ENCODE measurements around the gene GOT1. TPM values are rescaled to one million over a fixed set of nuclear protein-coding genes. Genes with fewer than 3 reads are reported as not detected.

The GOT1 gene
- 36.3 and 40.7 TPM in 2 replicates for total RNA-seq
- 14.4 and 16.2 TPM in 2 replicates for polyA plus RNA-seq
- polyA plus RNA-seq (2011; cell fraction: cytosol; rRNA removed), result 23.2 and 30.3 TPM in 2 replicates
- polyA plus RNA-seq (2011; cell fraction: nucleus; rRNA removed), result 21.4 and 26.8 TPM in 2 replicates
- 33.2 and 43.2 TPM in 2 replicates for polyA plus RNA-seq (2012)
- polyA minus RNA-seq, result 19.1 and 27.1 TPM in 2 replicates
- 22.0 TPM for polyA minus RNA-seq (2011; cell fraction: cytosol; rRNA and poly(A)+ RNA removed)
- 9.7 and 9.8 TPM in 2 replicates for polyA minus RNA-seq (2011; cell fraction: nucleus; rRNA and poly(A)+ RNA removed)
- percentile 60 among the genes with signal in this experiment for Bru-seq, nascent RNA
- BruChase-seq, experiment 1, labeled RNA remaining after a 6-hour chase, result percentile 67 among the genes with signal in this experiment
- percentile 56 among the genes with signal in this experiment for BruChase-seq, experiment 2, labeled RNA remaining after a 2-hour chase
- long read RNA-seq, transcript GOT1-201 (9 exons, 2,923 nt), result major isoform, 209 of 228 reads
- long read RNA-seq, partial matches to known transcripts, result 5 of 228 reads
- long read RNA-seq, other reads (novel, unspliced or antisense), result 13 of 228 reads

DNA sequence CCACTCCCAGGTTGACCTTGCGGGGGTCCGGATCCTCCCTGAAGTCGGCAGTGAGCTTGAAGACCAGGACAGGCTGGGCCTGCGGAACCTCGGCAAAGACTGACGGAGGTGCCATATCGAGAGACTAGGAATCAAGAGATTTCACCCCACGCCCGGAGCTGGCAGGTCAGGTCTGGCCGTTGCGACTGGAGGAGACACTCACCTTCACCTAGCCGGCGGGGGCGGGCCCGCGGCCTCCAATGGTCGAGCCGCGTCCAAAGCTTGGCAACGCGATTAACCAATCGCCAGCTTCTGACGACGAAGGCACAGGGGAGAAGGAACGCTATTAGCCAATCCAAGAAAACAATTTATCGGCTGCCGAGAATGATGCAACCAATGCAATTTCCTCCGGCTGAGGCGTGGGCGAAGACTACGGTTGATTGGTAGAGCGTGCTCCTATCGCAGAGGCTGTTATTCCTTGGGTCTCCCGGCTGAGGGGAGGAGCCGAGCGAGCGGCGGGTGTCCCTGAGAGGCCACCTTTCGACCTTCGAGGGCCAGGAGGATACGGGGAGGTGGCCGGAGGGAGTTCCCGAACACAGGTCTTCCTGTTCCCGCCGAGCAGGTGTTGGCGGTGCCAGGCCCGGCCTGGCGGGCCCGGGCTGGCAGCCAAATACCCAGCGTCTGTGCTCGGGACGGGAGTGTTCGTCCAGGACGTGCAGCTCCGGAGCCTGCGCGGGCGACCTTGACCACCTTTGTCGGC is at the start of gene GOT1:
GOT1 (minus strand) TSS at position 174 of the 739 bp plus-strand sequence; CDS start at position 115, 59 bp downstream.
- peaks cover 14% of the 10 kb centered on the region for H3K4me1 ChIP-seq (ENCODE audit: control insufficient read depth, extremely low read depth, insufficient read depth, low read length)
- ChIA-PET CTCF (interaction anchor here (0.9 to 7.9 kb wide), 8 partner anchors 27 to 190 kb away, joined by 3 to 151 read pairs (median 3); partner anchors contain the start of gene SLC25A28), POLR2A (interaction anchor here (0.6 to 0.7 kb wide), 2 partner anchors 25 to 37 kb away, joined by 3 to 5 read pairs; no protein-coding TSS in a partner anchor)
- no peaks in the 10 kb centered on the region for H3K36me3 ChIP-seq (ENCODE audit: control insufficient read depth in 2 of 2, extremely low read depth in 1 of 2, insufficient read depth in 2 of 2, low read length in 2 of 2)
- DNase-seq (ENCODE audit: low read depth, low spot score) (peak; percentile 99), FAIRE-seq (peak; percentile 100)
- H3K9me1 ChIP-seq (replicated peaks; ENCODE audit: control insufficient read depth, extremely low read depth, insufficient read depth, low read length), result no peaks in the 10 kb centered on the region
- intact Hi-C loops (cut with micrococcal nuclease), result loop anchor here (1.0 to 5.0 kb wide), 4 partner anchors 27 to 964 kb away; no protein-coding TSS in a partner anchor
- TF ChIP-seq FOS (IDR thresholded peaks at IDR 0.05; ENCODE audit: borderline replicate concordance, insufficient read depth, low read length) (no peak), MYC (IDR thresholded peaks at IDR 0.05; ENCODE audit: low read depth, low read length) (no peak), GATA2 (IDR thresholded peaks at IDR 0.05; ENCODE audit: insufficient read depth, insufficient read length, low read depth, low read length) (no peak), POLR2A (IDR thresholded peaks at IDR 0.05; ENCODE audit: low read depth, low read length) (peak; percentile 68), EZH2 (IDR thresholded peaks at IDR 0.05; ENCODE audit: borderline replicate concordance, low read depth, low read length, severe bottlenecking) (peak; percentile 62), POLR2AphosphoS5 (IDR thresholded peaks at IDR 0.05; ENCODE audit: insufficient read depth, low read depth, low read length) (peak; percentile 58), JUN (IDR thresholded peaks at IDR 0.05; ENCODE audit: borderline replicate concordance, insufficient read depth, insufficient read length, low read depth) (no peak)
- TF ChIP-seq, protein P1, sequence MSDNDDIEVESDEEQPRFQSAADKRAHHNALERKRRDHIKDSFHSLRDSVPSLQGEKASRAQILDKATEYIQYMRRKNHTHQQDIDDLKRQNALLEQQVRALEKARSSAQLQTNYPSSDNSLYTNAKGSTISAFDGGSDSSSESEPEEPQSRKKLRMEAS (IDR thresholded peaks at IDR 0.05; ENCODE audit: insufficient read depth, insufficient read length), result no peak
- TF ChIP-seq, protein P2, sequence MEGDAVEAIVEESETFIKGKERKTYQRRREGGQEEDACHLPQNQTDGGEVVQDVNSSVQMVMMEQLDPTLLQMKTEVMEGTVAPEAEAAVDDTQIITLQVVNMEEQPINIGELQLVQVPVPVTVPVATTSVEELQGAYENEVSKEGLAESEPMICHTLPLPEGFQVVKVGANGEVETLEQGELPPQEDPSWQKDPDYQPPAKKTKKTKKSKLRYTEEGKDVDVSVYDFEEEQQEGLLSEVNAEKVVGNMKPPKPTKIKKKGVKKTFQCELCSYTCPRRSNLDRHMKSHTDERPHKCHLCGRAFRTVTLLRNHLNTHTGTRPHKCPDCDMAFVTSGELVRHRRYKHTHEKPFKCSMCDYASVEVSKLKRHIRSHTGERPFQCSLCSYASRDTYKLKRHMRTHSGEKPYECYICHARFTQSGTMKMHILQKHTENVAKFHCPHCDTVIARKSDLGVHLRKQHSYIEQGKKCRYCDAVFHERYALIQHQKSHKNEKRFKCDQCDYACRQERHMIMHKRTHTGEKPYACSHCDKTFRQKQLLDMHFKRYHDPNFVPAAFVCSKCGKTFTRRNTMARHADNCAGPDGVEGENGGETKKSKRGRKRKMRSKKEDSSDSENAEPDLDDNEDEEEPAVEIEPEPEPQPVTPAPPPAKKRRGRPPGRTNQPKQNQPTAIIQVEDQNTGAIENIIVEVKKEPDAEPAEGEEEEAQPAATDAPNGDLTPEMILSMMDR (IDR thresholded peaks at IDR 0.05; ENCODE audit: extremely low read depth in 1 of 2, insufficient read depth in 1 of 2, low read depth in 1 of 2, low read length in 2 of 2), result no peak
- peak within 1 kb of the TSS; percentile 84 for H2AFZ ChIP-seq (ENCODE audit: low read depth, low read length)
- peaks cover 16% of the 10 kb centered on the region for H3K79me2 ChIP-seq (ENCODE audit: control insufficient read depth, insufficient read depth, low read length)
- H3K9me3 ChIP-seq (replicated peaks; ENCODE audit: control insufficient read depth, insufficient read depth, low read length), result no peaks in the 10 kb centered on the region
- peak within 1 kb of the TSS; percentile 53 to 87 (median 74) for H3K4me3 ChIP-seq (replicated peaks in 1 of 3; ENCODE audit: insufficient read depth in 1 of 3, low read depth in 1 of 3, low read length in 3 of 3)
- dilution Hi-C loops (cut with MboI; ENCODE audit: extremely low pct_ligation_motif_present, low sequenced_read_pairs), result loop anchor here (25.0 kb wide), 1 partner anchor 182 kb away; the partner anchor contains the start of gene SLC25A28
- peak within 1 kb of the TSS; percentile 90 for H3K4me2 ChIP-seq (ENCODE audit: insufficient read depth, low read length)
- peak within 1 kb of the TSS; percentile 42 for H3K27ac ChIP-seq (ENCODE audit: insufficient read depth, low read depth, low read length)
- peak within 1 kb of the TSS; percentile 67 for H3K9ac ChIP-seq (replicated peaks; ENCODE audit: extremely low read depth, insufficient read depth, low read length)
- no peaks in the 10 kb centered on the region for H4K20me1 ChIP-seq (replicated peaks; ENCODE audit: control insufficient read depth, extremely low read depth, insufficient read depth, low read length)
- no peaks in the 10 kb centered on the region for H3K27me3 ChIP-seq (ENCODE audit: control insufficient read depth in 2 of 2, insufficient read depth in 2 of 2, low read length in 2 of 2)
- BruUV-seq (replicated peaks), result no TSS peak

Measured in endothelial cell of umbilical vein (primary cell).